M059J (cell line): ENCODE results near the gene SLC37A3. TPM values are rescaled to one million over a fixed set of nuclear protein-coding genes. Genes with fewer than 3 reads are reported as not detected.
A peak's percentile ranks its signal among the peaks of the same experiment; 100 is the strongest.
"Not testable (repeated sequence)": the region's sequence is repeated elsewhere in the genome, so short reads cannot be mapped to it uniquely, and the experiment has no call there.

ENCODE experiments used
- DNase-seq: peaks from one replicate; pipeline ENCODE4 v3.0.0-alpha.2; 2012; ENCODE audit warnings: low read depth
- total RNA-seq: library from RNA; depleted of rRNA; stranded (reverse); fragments of >200 nt; shearing (Covaris generic); gene quantifications from 2 replicates; pipeline ENCODE4 v1.2.3, GENCODE V29; 2014; rRNA removed

Gene SLC37A3, protein sequence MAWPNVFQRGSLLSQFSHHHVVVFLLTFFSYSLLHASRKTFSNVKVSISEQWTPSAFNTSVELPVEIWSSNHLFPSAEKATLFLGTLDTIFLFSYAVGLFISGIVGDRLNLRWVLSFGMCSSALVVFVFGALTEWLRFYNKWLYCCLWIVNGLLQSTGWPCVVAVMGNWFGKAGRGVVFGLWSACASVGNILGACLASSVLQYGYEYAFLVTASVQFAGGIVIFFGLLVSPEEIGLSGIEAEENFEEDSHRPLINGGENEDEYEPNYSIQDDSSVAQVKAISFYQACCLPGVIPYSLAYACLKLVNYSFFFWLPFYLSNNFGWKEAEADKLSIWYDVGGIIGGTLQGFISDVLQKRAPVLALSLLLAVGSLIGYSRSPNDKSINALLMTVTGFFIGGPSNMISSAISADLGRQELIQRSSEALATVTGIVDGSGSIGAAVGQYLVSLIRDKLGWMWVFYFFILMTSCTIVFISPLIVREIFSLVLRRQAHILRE
- 22.7 and 37.1 TPM in 2 replicates for total RNA-seq

DNA sequence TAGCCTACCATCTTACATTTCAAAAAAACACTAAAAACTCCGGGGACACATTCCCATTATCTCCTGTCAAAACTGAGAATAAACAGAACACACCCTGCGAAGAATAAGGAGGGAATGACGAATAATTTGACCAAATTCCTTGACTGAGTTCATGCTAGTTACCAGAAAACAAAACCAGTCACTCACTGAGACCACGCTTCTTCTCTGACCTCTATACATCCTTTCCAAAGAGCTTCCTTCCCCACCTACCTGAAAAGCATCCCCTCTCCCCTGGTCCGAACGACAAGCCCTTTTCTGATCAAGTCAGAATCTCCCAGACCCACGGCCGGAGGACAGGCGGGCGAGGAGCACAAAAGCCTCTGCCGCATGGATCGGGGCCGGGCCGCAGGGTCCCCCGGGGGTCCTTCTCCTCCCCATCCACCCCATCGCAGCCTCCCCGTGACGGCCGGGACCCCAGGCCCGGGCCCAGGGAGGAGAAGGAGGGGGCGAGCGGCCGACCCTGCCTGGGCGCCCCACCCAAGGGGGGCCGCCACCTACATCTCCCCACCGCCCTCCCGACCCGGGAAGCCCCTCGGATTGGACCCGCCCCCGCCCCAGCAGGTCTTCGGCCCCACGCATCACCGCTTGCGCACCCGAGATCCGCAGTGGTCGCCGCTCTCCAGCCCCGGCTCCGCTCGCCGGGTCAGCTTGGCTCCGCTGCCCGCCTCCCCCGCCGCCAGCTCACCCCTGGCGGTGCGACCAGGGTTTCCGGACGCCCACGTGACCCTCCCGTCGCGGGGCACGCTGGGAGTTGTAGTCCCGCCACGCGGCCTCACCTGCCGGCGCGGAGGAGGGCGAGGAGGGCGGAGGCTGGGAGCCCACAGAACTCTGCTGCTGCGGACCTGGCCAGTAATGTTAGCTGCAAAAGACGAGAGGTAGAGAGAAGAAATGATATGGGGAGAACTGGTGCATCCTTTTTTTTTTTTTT is at the start of gene SLC37A3:
SLC37A3 (minus strand) TSS at position 747 of the 967 bp plus-strand sequence. CDS start 16,004 bp downstream, outside the sequence.
- DNase-seq = peak; percentile 78

DNA sequence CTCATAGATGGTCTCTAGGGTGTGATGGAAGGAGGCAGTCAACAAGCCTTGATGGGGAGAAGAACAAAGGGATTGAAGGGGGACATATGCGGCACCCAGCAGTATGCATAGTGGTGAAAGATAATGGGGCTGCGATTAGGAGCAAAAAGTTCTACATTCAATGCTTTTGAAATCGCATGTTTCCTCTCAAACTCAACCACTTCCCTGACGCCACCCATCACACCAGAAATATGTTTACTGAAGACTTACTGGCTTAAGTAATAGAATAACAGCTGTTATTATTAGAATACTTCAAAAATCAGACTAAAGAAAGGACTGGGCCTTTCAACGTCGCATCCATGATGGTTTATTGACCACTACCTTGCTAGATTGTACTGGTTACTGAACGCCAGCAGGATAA is 49.5 kb upstream of the SLC37A3 start:
- DNase-seq = no peak

DNA sequence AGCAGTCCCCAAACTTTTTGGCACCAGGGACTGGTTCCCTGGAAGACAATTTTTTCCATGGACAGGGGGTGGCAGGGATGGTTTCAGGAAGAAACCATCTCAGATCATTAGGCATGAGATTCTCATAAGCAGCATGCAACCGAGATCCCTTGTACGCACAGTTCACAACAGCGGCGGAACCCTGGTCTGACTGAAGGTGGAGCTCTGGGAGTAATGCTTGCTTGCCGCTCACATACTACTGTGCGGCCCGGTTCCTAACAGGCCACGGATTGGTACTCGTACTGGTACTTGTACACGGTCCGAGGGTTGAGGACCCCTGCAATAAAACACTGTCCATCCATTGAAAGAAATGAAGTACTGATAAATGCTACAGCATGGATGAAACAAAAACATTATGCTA is 48.1 kb upstream of the SLC37A3 start:
- DNase-seq = no peak

DNA sequence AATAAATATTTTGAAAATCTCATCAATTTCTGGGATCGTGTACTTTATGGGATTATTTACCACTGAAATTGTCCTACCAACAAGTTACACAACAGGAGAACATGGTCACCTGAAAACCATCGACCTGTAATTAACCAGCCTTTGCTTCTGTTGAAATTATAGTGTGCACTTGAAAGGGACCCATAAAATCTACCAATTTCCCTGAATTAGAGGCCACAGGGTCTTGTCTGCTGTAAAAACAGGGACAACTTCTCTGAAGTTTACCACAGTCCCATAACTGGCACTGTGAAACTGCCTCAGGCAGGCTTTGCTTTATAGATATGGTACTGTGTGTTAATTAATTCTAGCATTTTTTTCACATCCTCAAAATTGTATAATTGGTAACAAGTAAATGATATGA is 43.2 kb upstream of the SLC37A3 start:
- DNase-seq = no peak

DNA sequence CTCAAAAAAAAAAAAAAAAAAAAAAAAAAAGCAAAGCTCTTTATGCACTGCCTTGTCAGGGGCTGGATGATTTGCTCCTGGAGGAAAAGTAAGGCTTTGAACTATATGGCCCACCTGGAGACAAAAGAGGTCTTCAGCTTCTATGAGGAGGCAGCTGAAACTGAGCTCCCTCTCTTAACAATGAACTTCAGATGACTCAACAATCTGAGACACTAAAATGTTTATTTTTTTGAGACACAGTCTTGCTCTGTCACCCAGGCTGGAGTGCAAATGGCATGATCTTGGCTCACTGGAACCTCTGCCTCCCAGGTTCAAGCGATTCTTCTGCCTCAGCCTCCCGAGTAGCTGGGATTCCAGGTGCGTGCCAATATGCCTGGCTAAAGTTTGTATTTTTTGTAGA is 42.3 kb upstream of the SLC37A3 start:
- DNase-seq = peak; percentile 59

DNA sequence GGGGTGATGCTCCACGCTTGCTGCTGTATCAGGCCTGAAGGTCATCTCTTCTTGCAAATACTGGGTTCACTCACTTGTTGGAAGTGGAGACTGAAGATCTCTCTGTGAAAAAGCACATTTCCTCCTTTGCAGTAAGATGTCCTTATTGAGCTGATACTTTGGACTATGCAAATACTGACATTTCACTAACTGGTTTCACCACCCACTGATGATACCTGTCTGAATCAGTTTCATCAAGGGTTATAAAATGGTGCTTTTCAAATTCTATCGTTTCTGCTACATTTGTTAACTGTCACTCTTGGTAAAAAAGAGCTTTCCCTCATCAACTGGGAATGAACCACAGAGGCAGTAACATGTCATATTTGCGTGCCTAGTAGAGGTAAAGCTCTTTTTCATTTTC is 41.0 kb upstream of the SLC37A3 start:
- no peak for DNase-seq

DNA sequence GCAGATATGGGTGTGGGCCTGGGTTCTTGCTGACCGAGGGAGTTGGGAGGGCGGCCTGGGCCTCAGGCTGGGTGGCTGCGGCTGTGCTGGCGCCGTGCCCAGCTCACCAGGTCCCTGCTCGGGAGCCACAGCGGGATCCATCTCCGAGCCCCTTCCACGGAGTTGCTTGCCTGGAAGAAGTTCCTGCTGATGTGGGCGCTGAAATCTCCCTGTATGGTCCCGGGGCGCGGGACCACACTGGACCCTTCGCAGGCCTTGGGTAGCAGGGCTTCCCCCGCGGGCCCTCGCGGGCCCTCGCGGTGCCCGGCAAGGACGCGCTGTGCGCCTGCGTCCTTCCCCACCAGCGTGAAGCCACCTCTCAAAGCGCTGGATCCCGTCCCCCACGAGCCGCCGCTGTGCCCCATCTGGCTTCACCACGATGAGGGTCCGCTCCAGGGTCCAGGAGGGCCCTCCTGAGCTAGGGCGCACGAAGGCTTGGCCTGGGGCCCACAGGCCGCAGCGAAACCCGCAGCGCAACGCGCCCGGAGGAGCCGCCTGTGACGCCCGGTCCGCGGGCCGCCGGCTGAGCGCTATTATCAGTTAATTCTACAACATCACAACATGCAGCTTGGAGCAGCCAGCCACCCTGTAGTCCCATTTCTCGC is 37.0 kb upstream of the SLC37A3 start:
- DNase-seq = no peak

DNA sequence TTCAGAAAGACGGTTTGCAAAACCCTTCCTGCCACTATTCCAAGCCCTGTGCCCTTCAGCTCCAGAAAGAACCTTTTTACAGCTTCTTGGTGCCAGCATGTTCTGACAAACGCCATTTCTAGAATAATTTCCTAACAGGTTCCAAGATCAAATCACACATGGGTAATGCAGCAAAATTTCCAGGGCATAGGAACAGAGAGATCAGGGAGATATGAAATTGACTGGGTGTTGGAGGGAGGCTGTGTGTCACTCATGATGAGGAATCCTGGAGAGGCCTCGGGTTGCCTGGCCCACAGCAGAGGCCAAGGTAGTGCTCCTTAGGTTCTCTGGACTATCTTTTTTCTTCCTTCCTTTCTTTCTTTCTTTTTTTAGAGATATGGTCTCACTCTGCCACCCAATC is 35.1 kb upstream of the SLC37A3 start:
- no peak for DNase-seq

DNA sequence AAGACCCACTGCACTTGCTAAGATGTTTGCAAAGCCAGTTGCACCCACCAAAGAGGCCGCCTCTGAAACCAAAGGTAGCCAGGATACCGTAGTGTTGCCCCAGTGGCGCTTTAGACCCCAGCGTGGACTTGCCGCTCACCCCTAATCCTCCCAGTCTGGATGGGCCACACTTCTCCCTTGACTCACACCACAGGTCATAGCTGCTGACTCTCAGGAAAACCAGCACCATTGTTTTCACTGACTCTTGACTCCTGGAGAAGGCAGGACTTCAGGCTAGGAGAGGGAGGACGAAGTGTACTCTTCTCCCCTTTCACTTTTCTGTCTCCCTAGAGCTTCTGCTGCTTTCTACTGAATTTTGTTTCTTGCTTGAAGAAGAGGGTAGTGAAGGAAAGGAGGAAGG is 27.8 kb upstream of the SLC37A3 start:
- DNase-seq = no peak

DNA sequence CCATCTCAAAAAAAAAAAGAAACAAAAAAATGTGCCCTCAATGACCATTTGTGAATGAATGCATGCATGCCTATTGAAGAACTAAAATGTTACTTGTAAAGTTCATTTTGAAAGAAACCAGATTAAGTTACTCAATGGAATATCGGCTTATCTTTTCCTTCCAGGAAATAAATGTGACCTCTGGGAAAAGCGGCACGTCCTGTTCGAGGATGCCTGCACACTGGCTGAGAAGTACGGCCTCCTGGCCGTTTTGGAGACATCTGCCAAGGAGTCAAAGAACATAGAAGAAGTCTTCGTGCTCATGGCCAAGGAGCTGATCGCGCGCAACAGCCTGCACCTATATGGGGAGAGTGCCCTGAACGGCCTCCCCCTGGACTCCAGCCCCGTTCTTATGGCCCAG is 27.4 kb upstream of the SLC37A3 start:
- no peak for DNase-seq

DNA sequence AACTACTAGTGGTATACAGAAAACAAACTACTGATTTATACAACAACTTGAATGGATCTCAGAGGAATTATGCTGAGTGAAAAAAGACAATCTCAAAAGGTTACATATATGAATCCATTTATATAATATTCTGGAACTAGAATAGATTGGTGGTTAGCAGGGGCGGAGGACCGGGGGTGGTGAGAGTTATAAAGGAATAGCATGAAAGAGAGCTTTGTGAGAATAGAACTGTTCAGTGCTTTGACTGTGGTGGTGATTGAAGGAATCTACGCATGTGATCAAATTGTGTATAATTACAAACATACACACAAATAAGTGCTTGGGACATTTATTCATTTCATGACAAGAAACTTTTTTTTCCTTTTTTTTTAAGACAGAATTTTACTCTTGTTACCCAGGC is 25.2 kb upstream of the SLC37A3 start:
- DNase-seq = no peak

DNA sequence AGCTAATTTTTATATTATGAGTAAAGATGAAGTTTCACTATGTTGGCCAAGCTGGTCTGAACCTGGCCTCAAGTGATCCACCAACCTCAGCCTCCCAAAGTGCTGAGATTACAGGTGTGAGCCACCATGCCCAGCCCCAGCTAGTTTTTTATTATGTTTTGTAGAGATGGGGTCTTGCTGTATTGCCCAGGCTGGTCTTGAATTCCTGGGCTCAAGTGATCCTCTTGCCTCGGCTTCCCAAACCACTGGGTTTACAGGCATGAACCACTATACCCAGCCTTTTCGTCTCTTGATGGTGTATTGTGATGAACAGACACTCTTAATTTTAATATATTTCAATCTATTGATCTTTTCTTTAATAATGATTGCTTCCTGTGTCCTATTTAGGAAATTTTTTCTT is 23.2 kb upstream of the SLC37A3 start:
- DNase-seq = no peak

DNA sequence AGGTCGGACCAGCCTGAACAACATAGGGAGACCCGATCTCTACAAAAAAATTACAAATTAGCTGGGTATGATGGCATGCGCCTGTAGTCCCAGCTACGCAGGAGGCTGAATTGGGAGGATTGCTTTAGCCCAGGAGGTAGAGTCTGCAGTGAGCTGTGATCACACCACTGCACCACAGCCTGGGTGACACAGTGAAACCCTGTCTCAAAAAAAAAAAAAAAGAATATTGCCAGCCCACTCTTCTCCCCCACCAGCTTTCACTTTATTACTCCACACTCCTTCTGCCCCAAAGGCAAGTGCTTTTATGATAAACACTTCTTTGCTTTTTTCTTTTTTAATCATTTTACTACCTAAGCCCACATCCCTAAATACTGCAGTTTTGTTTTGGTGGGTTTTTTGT is 20.3 kb upstream of the SLC37A3 start:
- no peak for DNase-seq

DNA sequence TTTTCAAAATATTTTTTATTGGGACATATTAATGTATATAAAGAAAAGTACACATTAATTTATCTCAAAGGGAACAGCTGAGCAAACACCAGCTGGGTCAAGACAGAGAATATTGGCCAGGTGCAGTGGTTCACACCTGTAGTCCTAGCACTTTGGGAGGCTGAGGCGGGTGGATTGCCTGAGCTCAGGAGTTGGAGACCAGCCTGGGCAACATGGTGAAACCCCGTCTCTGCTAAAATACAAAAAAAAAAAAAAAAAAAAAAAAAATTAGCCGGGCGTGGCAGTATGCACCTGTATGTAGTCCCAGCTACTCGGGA is 19.8 kb upstream of the SLC37A3 start:
- not testable (repeated sequence) for DNase-seq

DNA sequence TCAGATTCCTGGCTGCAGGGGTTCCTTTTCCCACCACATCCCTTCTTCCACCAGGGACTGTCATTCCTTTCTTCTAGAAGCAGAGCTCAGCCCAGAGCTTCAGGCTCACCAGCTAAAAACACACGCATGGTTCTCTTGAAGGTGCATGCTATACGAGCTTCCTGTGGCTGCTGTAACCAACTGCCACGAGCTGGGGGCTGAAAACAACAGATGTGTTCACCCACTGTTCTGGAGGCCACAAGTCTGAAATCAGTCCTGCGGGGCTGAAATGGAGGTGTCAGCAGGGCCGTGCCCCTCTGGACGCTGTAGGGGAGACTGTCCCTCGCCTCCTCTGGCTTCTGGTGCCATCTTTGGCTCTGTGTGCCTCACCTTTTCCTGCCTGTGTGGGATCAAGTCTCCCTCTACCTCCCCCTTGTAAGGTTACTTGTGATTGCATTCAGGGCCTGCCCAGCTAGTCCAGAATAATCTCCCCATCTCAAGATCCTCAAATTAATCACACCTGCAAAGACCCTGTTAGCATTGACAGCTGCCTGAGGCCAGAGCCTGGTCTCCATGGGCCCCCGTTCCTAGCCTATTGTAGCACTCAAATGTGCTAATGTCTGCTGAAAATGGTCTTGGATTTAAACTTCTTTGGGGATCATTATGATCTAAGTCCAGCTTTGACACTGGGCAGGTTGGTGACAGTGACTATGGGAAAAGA is 19.3 kb upstream of the SLC37A3 start:
- no peak for DNase-seq

DNA sequence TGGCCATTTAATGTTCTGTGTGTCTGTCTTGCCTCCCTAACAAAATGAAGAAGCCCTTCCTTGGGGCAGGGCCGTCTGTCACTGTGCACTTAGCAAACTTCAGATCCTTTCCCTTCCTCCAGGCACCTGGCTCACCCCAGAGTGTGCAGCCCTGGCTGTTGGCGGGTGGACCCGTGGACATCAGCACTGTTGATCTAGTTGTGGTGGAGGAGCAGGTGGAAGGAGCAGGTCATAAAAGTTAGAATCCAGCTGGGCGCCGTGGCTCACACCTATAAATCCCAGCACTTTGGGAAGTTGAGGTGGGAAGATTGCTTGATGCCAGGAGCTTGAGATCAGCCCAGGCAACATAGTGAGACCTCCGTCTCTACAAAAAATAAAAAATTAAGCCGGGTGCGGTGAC is 18.2 kb upstream of the SLC37A3 start:
- no peak for DNase-seq

DNA sequence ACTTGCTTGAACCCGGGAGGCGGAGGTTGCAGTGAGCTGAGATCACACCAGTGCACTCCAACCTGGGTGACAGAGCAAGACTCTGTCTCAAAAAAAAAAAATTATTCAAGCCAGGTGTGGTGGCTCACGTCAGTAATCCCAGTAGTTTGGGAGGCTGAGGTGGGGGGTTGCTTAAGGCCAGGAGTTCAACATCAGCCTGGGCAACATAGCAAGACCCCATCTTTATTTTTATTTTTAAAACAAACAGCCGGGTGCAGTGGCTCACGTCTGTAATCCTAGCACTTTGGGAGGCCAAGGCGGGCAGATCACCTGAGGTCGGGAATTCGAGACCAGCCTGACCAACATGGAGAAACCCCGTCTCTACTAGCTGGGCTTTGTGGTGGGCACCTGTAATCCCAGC is 17.5 kb upstream of the SLC37A3 start:
- DNase-seq = not testable (repeated sequence)

DNA sequence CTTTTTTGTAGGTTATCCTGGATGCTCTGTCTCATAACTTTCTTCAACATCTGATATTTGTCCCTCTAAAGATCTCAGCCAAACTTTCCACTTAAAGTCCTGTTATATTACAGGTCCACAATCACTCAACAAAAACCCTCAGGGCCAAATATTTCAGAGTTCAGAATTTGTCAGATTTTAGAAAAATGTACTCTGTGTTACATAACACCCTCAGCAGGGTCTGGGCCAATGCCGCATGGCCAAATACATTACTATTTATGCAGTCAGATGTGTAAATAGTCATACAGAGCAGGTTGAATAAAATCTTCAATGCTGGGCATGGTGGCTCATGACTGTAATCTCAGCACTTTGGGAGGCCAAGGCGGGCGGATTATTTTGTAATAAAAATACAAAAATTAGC is 17.0 kb upstream of the SLC37A3 start:
- no peak for DNase-seq

DNA sequence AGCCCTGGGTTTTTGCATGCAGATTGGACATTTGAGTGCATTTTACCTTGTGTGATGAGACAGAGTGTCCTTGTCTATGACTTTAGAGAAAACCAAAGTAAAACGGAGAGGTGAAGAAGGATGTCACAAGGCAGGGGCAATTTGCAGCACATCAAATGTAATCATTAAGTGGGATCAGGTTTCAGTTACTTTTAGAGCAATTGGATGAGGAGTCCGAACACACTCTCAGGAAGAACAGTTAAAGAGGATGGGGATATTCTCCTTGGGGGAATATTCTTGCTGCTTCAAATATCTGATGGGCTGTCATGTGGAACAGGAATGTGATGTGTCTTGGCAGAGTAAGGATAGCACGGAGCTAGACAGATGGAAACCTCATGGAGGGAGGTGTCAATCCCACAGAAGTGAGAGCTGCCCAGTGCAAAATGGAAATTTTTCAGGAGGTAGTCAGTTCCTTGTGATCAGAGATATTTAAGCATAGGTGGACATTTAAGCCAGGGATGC is 6.3 kb upstream of the SLC37A3 start:
- DNase-seq = peak; percentile 40

DNA sequence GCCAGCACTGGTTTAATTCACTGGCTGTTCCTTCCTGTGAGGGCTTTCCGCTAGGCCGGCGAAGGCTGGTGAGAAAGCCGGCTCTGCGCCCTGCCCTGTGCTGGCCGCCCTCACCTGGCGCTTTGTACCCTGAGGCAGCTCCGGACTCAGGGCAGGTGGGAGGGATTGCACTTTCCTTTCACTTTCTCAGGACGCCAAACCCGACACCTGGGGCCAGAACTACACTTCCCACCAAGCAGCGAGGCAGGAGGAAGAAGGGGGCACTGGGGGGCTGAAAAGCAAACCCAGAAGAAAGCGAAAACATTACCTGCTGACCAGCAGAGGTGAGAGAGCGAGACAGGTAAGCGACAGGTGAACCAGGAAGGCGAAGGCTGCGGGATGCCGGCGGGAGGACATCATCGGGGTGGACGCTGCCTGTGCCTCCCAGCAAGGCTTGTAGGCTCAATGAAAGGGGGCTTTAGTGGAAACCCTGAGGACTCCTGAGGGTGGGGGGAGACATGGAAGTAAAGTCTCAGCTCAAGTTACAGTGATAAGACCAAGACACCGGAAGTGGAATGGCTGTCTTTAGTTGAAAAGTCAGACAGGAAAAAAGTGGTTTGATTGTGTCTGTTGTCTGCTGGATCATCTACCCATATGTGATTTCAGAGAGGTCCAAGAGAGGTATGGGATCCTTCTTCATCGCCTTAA is 5.7 kb upstream of the SLC37A3 start, which contains the start of gene RAB19:
RAB19 (plus strand) TSS at position 181 of the 687 bp plus-strand sequence. CDS start 3,589 bp downstream, outside the sequence.
- no peak for DNase-seq
